Kidney epithelial cell (primary cell): Measurements from ENCODE around the gene ACTN1. TPM values are rescaled to one million over a fixed set of nuclear protein-coding genes. Genes with fewer than 3 reads are reported as not detected.

Experiments
- DNase-seq: peaks from one replicate; pipeline ENCODE4 v3.0.0-alpha.2; 2010; ENCODE audit warnings: low read depth
- H3K27me3 ChIP-seq: 2 replicates; pipeline ENCODE4 v1.6.0; 2011; ENCODE audit warnings: low read length; ENCODE audit not compliant: control insufficient read depth, insufficient read depth
- H3K36me3 ChIP-seq: 2 replicates; pipeline ENCODE4 v1.5.1; 2011; ENCODE audit warnings: low read length; ENCODE audit not compliant: control insufficient read depth, insufficient read depth
- H3K4me3 ChIP-seq: 2 replicates; pipeline ENCODE4 v1.5.1; 2011; ENCODE audit warnings: low read depth, mild to moderate bottlenecking, control low read depth, low read length
- CTCF ChIP-seq: IDR thresholded peaks from 2 replicates; pipeline ENCODE4 v1.5.1; 2011; ENCODE audit warnings: mild to moderate bottlenecking, moderate library complexity, low read length, control low read depth, inconsistent platforms; ENCODE audit not compliant: insufficient read depth, poor library complexity, severe bottlenecking
- total RNA-seq: library from RNA; depleted of rRNA; stranded (reverse); fragments of >200 nt; gene quantifications from 2 replicates; pipeline ENCODE4 v1.2.3, GENCODE V29; 2015

Gene ACTN1
- total RNA-seq, 1 donor from 2014 or later, result 627 TPM

GRCh38 chr14:68978172-68978911 is 760 bp downstream of the ACTN1 start:
- H3K36me3 ChIP-seq, result peaks cover 3% of the 10 kb centered on the region
- no peak for TF ChIP-seq CTCF
- DNase-seq, result no peak

DNA sequence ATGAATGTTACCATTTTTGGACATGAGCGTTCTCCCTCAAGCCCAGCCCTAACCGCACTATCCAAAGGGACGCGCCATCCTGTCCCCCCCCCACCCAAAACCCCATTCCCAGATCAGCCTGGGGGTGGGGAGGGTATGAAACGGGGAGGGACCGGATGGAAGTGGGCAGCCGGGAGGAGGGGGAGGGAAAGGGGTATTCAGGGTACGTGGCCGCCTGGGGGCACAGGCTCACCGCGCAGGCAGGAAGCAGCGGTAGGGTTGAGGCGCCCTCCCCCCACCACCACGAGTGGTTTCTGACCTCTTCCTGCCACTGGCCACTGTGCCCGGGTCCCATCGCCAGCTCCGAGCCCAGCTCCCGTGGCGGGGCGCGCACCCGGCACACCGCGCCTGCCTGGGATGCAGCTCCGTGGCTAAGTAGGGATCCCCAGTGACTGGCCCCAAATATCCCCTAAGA is 1.4 kb downstream of the ACTN1 start:
- peak overlapping the region; percentile 95 for H3K4me3 ChIP-seq
- peaks cover 3% of the 10 kb centered on the region for H3K36me3 ChIP-seq
- H3K27me3 ChIP-seq, result no peaks in the 10 kb centered on the region
- peak; percentile 23 for TF ChIP-seq CTCF
- DNase-seq, result no peak

More at GRCh38 chr14:68978172-68978911, 760 bp downstream of the ACTN1 start:
- H3K27me3 ChIP-seq, result no peaks in the 10 kb centered on the region
- H3K4me3 ChIP-seq, result peak overlapping the region; percentile 95

GRCh38 chr14:68977180-68977717 is 1.9 kb downstream of the ACTN1 start:
- H3K36me3 ChIP-seq, result peaks cover 3% of the 10 kb centered on the region
- no peak for DNase-seq
- TF ChIP-seq CTCF, result no peak
- peak overlapping the region; percentile 95 for H3K4me3 ChIP-seq
- no peaks in the 10 kb centered on the region for H3K27me3 ChIP-seq

DNA sequence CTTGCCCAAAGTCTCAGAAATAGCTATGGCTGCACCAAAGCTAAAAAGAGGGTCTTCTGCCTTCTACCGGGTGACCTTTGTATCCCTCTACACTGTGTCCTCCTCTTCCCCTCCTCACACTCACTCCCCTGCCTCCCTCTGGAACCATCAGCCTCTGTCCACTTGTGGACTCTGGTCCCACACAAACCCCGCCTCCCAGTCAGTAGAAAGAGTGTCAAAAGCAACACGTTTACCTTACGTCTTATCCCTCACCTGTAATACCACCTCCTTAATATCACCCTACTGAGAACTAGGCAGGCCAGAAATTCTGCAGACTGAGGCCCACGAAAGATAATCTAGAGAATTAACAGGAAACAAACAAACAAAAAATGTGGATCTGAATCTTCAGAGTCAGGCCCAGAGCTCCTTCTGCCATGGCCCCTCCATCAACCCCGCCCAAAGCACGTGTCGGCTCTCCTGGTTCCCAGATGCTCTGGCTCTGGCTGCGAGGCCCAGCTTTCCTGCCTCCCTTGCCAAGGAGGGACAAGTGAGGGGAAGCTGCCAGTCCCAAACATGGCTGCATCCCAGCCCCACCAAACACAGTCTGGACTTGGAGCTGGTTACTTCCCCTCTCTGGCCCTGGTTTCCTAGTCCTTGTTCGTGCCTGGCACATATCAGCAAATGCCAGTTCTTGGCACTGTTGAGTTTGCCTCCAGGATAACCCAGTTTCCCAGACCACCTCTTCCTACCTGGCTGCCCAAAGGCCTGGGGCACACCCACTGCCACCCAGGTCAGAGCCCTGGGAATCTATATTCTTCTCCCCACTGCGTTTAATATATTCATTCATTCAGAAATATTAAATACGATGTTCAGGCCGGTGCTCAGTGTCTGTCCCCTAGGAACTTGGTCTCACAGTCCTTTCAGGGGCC is 2.7 kb downstream of the ACTN1 start:
- no peak for DNase-seq
- Histone ChIP-seq H3K4me3 (peak overlapping the region; percentile 95), H3K36me3 (peaks cover 3% of the 10 kb centered on the region)

DNA sequence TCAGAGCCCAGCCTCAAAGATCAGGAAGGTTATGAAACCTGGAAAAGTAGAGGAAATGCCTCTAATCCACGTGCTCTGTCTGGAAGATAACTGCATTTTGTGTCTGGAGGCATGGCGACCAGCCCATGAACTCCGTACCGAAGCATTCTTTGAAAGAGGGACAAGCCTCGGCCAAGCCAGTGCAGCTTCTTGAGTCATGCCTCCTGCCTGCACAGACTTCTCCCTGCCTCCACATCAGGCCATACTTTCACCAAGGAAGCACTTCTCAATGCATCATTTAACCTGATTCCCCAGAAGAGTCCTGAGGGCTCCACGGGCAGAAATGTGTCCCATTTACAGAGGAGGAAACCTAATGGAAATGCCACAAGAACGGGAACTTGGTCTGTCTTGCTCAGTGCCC is 3.4 kb downstream of the ACTN1 start:
- no peak for TF ChIP-seq CTCF
- H3K4me3 ChIP-seq, result no peak overlapping the region
- H3K36me3 ChIP-seq, result peaks cover 3% of the 10 kb centered on the region
- no peak for DNase-seq
- H3K27me3 ChIP-seq, result no peaks in the 10 kb centered on the region

More for the DNA sequence above, 2.7 kb downstream of the ACTN1 start:
- H3K27me3 ChIP-seq, result no peaks in the 10 kb centered on the region
- no peak for TF ChIP-seq CTCF
